GM18520 (cell line): ENCODE data around the gene TMEM273.
"Not testable (repeated sequence)": the region's sequence is repeated elsewhere in the genome, so short reads cannot be mapped to it uniquely, and the experiment has no call there.

Source experiments
- ATAC-seq: cut with Tn5 transposase; IDR thresholded peaks from one replicate; pipeline ENCODE4 v1.9.1; 2021; ENCODE audit not compliant: unreplicated experiment

Gene TMEM273

GRCh38 chr10:49207113-49207512 is 18.9 kb upstream of the TMEM273 start:
- no peak for ATAC-seq

GRCh38 chr10:49205206-49205605 is 17.0 kb upstream of the TMEM273 start:
- ATAC-seq = no peak

- ATAC-seq = no peak
These were observed 15.9 kb upstream of the TMEM273 start for GRCh38 chr10:49204119-49204518.

- ATAC-seq = no peak
These were observed 14.1 kb upstream of the TMEM273 start for GRCh38 chr10:49202266-49202665.

- no peak for ATAC-seq
These were observed 12.7 kb upstream of the TMEM273 start for GRCh38 chr10:49200854-49201253.

- no peak for ATAC-seq
These were observed 9.0 kb upstream of the TMEM273 start for GRCh38 chr10:49197171-49197570.

GRCh38 chr10:49195864-49196263 is 7.7 kb upstream of the TMEM273 start:
- ATAC-seq = not testable (repeated sequence)

- ATAC-seq = no peak
These were observed 6.2 kb upstream of the TMEM273 start for GRCh38 chr10:49194212-49194920.

GRCh38 chr10:49191349-49191748 is 3.2 kb upstream of the TMEM273 start:
- no peak for ATAC-seq

GRCh38 chr10:49189422-49189821 is 1.2 kb upstream of the TMEM273 start:
- no peak for ATAC-seq

GRCh38 chr10:49187044-49187484 is 1.1 kb downstream of the TMEM273 start:
- ATAC-seq = no peak

- no peak for ATAC-seq
These were observed 1.6 kb downstream of the TMEM273 start for GRCh38 chr10:49186613-49187012.

GRCh38 chr10:49185213-49185612 is 3.0 kb downstream of the TMEM273 start:
- ATAC-seq = no peak

- ATAC-seq = no peak
These were observed 3.5 kb downstream of the TMEM273 start for GRCh38 chr10:49184642-49185111.

GRCh38 chr10:49183596-49184542 is 4.3 kb downstream of the TMEM273 start:
- peak; percentile 27 for ATAC-seq

- no peak for ATAC-seq
These were observed 5.4 kb downstream of the TMEM273 start for GRCh38 chr10:49182776-49183175.

- no peak for ATAC-seq
These were observed 7.7 kb downstream of the TMEM273 start for GRCh38 chr10:49180444-49180860.

- ATAC-seq = no peak
These were observed 8.3 kb downstream of the TMEM273 start for GRCh38 chr10:49179699-49180443.

- no peak for ATAC-seq
These were observed 9.4 kb downstream of the TMEM273 start for GRCh38 chr10:49178489-49179471.
